ENCODE measurements around the gene ZNF282. TPM values are rescaled to one million over a fixed set of nuclear protein-coding genes. Genes with fewer than 3 reads are reported as not detected.

The ZNF282 gene
- total and polyA plus RNA-seq, 9 of the 15 experiments (the other 6 are each of a cell fraction or from before 2014, with no cell fraction given) = 0.76 to 58.6 (median 17.4) TPM

DNA sequence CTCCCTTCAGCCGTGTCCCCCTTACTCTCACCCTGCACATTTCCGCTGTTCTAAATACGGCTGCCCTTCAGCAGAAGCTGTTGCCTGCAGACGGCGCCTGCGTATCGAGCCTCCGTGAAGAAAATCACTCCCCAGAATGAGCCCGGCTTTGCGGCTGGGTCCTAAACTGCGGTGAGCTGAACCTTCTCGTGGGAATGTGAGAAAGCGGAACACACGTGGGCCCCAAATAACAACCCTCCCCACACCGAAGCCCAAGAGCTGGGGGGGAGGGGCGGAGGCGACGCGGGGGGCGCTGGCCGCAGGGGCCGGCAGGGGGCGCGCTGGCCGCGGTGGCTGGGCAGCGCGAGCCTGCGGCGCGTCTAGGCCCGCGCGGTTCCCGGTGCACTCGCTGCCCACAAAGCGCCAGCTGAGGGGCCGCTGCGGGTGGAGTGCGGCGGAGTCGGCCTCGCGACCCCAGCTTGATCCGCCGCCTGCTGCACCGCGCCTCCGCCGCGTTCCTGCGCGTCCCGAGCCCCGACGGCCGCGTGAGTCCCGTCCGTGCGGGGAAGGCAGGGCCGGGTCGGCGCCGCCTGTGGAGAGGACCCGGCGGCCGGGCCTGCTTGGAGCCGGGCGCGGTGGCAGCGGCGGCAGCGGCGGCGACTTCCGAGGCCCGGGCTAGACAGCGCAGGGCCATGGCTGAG is 48.1 kb upstream of the ZNF282 start, which contains the start of gene ZNF398 (continued):
- TF ChIP-seq PKNOX1 (IDR thresholded peaks at IDR 0.05) (no peak), SMAD2 (IDR thresholded peaks at IDR 0.05; ENCODE audit: low read depth, low read length) (no peak), YBX1 (IDR thresholded peaks at IDR 0.05) (no peak), OTX1 (CRISPR knock-in tag; IDR thresholded peaks at IDR 0.05) (peak; percentile 88), ZEB2 (IDR thresholded peaks at IDR 0.05) (0 out of 2 replicates have a peak, but pooled peaks have one; percentile 48), SLC30A9 (CRISPR knock-in tag; IDR thresholded peaks at IDR 0.05) (0 out of 2 replicates have a peak, but pooled peaks have one; percentile 66), STAG1 (CRISPR knock-in tag; IDR thresholded peaks at IDR 0.05; ENCODE audit: borderline replicate concordance) (peak; percentile 57), SRSF3 (IDR thresholded peaks at IDR 0.05; ENCODE audit: insufficient read depth, low read length) (0 out of 2 replicates have a peak, but pooled peaks have one; percentile 26), L3MBTL2 (IDR thresholded peaks at IDR 0.05) (no peak; the same call in 1 of the 2 replicates), RBM39 (optimal IDR thresholded peaks at IDR 0.05; ENCODE audit: low read depth, low read length) (peak; percentile 68), ZNF561 (CRISPR knock-in tag; conservative IDR thresholded peaks at IDR 0.05) (no peak), ZNF12 (CRISPR knock-in tag; IDR thresholded peaks at IDR 0.05) (0 out of 2 replicates have a peak, but pooled peaks have one; percentile 17), HDAC2 (IDR thresholded peaks at IDR 0.05) (peak; percentile 85), HIVEP1 (CRISPR knock-in tag; IDR thresholded peaks at IDR 0.05) (no peak), FUS (optimal IDR thresholded peaks at IDR 0.05; ENCODE audit: low read depth, low read length) (peak; percentile 54), HMGN3 (IDR thresholded peaks at IDR 0.05; ENCODE audit: borderline replicate concordance, extremely low read depth, insufficient read length, low read depth, low read length) (peak; percentile 83), MED1 (CRISPR knock-in tag; IDR thresholded peaks at IDR 0.05; ENCODE audit: borderline replicate concordance) (0 out of 2 replicates have a peak, but pooled peaks have one; percentile 92), RBBP5 (IDR thresholded peaks at IDR 0.05; ENCODE audit: borderline replicate concordance, insufficient read depth, low read length, poor library complexity, severe bottlenecking) (peak; percentile 97), JUN (IDR thresholded peaks at IDR 0.05; ENCODE audit: borderline replicate concordance, low read depth, low read length) (no peak), JUN (CRISPR knock-in tag; IDR thresholded peaks at IDR 0.05; ENCODE audit: borderline replicate concordance) (no peak), FOSL1 (tag; conservative IDR thresholded peaks at IDR 0.05) (peak; percentile 64), ELF4 (CRISPR knock-in tag; IDR thresholded peaks at IDR 0.05) (0 out of 2 replicates have a peak, but pooled peaks have one; percentile 31), PTRF (tag; IDR thresholded peaks at IDR 0.05) (no peak), ZNF232 (CRISPR knock-in tag; IDR thresholded peaks at IDR 0.05) (0 out of 2 replicates have a peak, but pooled peaks have one; percentile 29)
- TF ChIP-seq, protein P1, sequence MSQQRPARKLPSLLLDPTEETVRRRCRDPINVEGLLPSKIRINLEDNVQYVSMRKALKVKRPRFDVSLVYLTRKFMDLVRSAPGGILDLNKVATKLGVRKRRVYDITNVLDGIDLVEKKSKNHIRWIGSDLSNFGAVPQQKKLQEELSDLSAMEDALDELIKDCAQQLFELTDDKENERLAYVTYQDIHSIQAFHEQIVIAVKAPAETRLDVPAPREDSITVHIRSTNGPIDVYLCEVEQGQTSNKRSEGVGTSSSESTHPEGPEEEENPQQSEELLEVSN (IDR thresholded peaks at IDR 0.05; ENCODE audit: borderline replicate concordance in 1 of 2, extremely low read depth in 1 of 2, insufficient read depth in 1 of 2, insufficient read length in 1 of 2, low read depth in 1 of 2, low read length in 1 of 2, poor library complexity in 1 of 2, severe bottlenecking in 1 of 2) = peak; percentile 13 to 47
- TF ChIP-seq, protein P2, sequence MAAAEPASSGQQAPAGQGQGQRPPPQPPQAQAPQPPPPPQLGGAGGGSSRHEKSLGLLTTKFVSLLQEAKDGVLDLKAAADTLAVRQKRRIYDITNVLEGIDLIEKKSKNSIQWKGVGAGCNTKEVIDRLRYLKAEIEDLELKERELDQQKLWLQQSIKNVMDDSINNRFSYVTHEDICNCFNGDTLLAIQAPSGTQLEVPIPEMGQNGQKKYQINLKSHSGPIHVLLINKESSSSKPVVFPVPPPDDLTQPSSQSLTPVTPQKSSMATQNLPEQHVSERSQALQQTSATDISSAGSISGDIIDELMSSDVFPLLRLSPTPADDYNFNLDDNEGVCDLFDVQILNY (CRISPR knock-in tag; IDR thresholded peaks at IDR 0.05) = 0 out of 2 replicates have a peak, but pooled peaks have one; percentile 4
